AG09319 (cell line): Measurements from ENCODE around the gene NEK11.

ENCODE experiments used
- DNase-seq: peaks from one replicate; pipeline ENCODE4 v3.0.0-alpha.2; 2010; ENCODE audit warnings: low read depth; ENCODE audit errors: extremely low read depth
- CTCF ChIP-seq: IDR thresholded peaks from 2 replicates; pipeline ENCODE4 v1.5.1; 2011; ENCODE audit warnings: low read depth, mild to moderate bottlenecking, inconsistent platforms, low read length, moderate library complexity

Gene NEK11

DNA sequence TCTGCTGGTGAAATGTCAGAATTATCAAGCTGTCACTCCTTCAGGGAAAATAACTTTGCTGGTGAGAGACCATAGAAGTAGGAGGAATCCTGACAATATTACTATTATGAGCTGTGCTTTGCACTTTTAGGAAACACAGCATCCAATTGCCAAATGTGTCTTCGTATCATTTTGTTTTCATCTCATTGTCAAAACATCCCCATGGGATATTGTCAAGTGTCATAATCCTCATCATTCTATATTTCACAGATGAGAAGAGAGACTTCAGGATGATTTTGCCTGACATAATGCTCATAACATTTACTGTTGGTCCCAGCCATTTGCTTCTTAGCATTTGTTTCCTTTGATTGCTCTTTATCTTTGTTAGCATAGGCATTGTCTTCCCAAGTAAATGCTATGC, 234.4 kb downstream of the NEK11 start:
- no peak for TF ChIP-seq CTCF

GRCh38 chr3:131275556-131275955, 248.9 kb downstream of the NEK11 start:
- DNase-seq, result no peak
- TF ChIP-seq CTCF, result no peak

More for the DNA sequence above, 234.4 kb downstream of the NEK11 start:
- DNase-seq, result no peak

DNA sequence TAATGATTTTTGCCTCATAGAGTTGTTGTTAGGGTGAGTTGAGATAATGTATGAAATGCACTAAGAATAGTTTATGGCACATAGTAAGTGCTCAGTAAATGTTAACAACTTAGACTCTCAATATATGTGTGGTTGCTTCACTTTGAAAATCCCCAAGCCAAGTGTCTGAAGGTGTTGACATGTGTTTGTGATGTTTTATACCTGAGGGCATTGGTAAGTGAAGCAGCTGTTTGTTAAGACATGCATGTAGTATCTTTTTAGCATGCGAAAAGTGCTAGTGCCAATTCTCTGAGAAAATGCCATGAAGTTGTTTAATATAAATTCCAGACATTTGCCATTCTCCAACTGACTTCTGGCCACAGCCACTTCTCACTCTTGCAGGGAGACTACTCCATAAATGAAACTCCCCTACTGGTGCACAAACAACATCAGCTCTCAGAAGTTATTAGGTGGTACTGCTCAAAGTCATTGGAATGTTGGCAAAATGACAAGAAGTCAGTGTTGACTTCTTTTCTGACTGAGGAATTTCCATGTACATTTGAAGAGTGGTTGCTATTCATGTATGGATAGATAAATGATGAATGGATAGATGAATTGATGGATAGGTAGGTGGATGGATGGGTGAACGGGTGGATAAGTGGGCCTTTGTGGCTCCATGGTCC, 251.3 kb downstream of the NEK11 start:
- DNase-seq, result no peak

GRCh38 chr3:131279577-131279976, 252.9 kb downstream of the NEK11 start:
- DNase-seq, result no peak
- TF ChIP-seq CTCF, result no peak

More for the DNA sequence above, 251.3 kb downstream of the NEK11 start:
- no peak for TF ChIP-seq CTCF

DNA sequence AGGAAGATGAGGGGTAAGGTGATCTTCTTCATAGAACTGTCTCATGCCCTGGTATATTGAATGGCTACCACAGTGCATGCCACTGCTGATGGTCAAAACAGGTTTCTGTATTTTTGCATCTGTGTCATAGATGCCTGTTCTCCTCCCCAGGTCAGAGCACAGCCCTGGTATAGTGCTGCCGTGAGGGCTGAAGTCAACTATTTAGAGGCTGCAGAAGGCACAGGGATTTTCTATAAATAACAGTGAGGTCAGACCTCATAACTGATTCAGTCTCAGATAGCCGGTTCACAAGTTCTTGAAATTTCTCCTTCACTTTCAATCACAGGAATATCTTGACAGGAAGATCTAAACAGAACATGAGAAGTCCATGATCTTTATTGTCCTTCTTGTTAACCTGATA, 255.7 kb downstream of the NEK11 start:
- TF ChIP-seq CTCF, result no peak
- no peak for DNase-seq

GRCh38 chr3:131282967-131283366, 256.3 kb downstream of the NEK11 start:
- TF ChIP-seq CTCF, result no peak
- no peak for DNase-seq

DNA sequence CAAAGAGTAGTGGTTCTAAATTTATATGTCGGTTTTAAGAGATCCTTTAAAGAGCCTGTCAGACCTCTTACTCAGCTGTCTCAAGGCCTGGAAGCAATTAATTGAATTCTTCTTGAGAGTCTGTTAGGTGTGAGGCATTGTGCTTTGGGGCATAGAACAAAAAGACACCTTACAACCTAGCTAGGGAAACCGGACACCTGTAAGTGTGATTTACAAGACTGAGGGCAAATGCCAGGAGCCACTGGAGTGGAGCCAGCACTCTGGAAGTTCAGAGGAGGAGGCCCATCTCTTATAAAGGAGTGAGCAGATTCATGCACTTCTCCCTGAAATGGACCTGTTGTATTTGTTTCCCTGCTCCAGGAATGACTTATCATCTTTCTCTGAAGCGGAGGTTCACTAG, 257.2 kb downstream of the NEK11 start:
- no peak for DNase-seq
- no peak for TF ChIP-seq CTCF
